Subcutaneous adipose tissue (tissue), 4 donors: ENCODE measurements around the gene KRTAP4-7. TPM values are rescaled to one million over a fixed set of nuclear protein-coding genes. Genes with fewer than 3 reads are reported as not detected.

Experiments used
- CTCF ChIP-seq: fragments of 450-650 bp; IDR thresholded peaks from one replicate; pipeline ENCODE4 v1.5.1; 2016; ENCODE audit warnings: low read depth, mild to moderate bottlenecking, control low read depth, antibody characterized with exemption, moderate library complexity
- total RNA-seq, 4 donors: library from RNA; depleted of rRNA; stranded (reverse); fragments of >200 nt; gene quantifications; one replicate each; pipeline ENCODE4 v1.1.0, GENCODE V29; 2016

Gene KRTAP4-7
- total RNA-seq, 4 donors from 2014 or later: not detected

- no peak for TF ChIP-seq CTCF
Observed at GRCh38 chr17:41071606-41072360, 12.2 kb upstream of the KRTAP4-7 start.

- TF ChIP-seq CTCF: no peak
Observed at GRCh38 chr17:41073676-41074075, 10.3 kb upstream of the KRTAP4-7 start.

- no peak for TF ChIP-seq CTCF
Observed at GRCh38 chr17:41076788-41077187, 7.2 kb upstream of the KRTAP4-7 start.

- TF ChIP-seq CTCF: no peak
Observed at GRCh38 chr17:41082626-41083025, 1.3 kb upstream of the KRTAP4-7 start.

- no peak for TF ChIP-seq CTCF
Observed at GRCh38 chr17:41096055-41096454, 12.1 kb downstream of the KRTAP4-7 start.

GRCh38 chr17:41098042-41098441 lies 14.1 kb downstream of the KRTAP4-7 start, which contains the start of gene KRTAP4-8:
Gene KRTAP4-8 (minus strand): TSS chr17:41098142. CDS start chr17:41098084, 58 bp downstream.
- no peak for TF ChIP-seq CTCF

- TF ChIP-seq CTCF: no peak
Observed at GRCh38 chr17:41098481-41098880, 14.5 kb downstream of the KRTAP4-7 start.
